Calu3 (cell line): ENCODE data around the gene PROZ. TPM values are rescaled to one million over a fixed set of nuclear protein-coding genes. Genes with fewer than 3 reads are reported as not detected.

Source experiments
- BruUV-seq: library from RNA; stranded (reverse); fragments of 400-500 nt; replicated peaks from 2 replicates; lab custom pipeline; 2021; lab: Mats Ljungman, UMichigan
- CTCF ChIA-PET: fragments of 300-600 bp; sonication (Branson Sonifier 250); formaldehyde crosslinking; loops from one replicate; lab custom pipeline; 2022; ENCODE audit warnings: antibody characterized with exemption; lab: Charles Lee
- DNase-seq: peaks from one replicate; pipeline ENCODE4 v3.0.0; 2022
- H3K27ac Mint-ChIP-seq: one replicate; pipeline ENCODE4 v1.8.0; 2022; ENCODE audit warnings: mixed read lengths; ENCODE audit not compliant: unreplicated experiment
- H3K27me3 Mint-ChIP-seq: one replicate; pipeline ENCODE4 v1.8.0; 2022; ENCODE audit warnings: mixed read lengths; ENCODE audit not compliant: unreplicated experiment
- H3K36me3 Mint-ChIP-seq: one replicate; pipeline ENCODE4 v1.8.0; 2022; ENCODE audit warnings: mild to moderate bottlenecking, moderate library complexity, mixed read lengths; ENCODE audit not compliant: insufficient read depth, unreplicated experiment
- H3K4me1 Mint-ChIP-seq: one replicate; pipeline ENCODE4 v1.8.0; 2022; ENCODE audit warnings: mild to moderate bottlenecking, low read depth, mixed read lengths; ENCODE audit not compliant: unreplicated experiment
- H3K4me3 Mint-ChIP-seq: one replicate; pipeline ENCODE4 v1.8.0; 2022; ENCODE audit warnings: mild to moderate bottlenecking, low read depth, moderate library complexity, mixed read lengths; ENCODE audit not compliant: unreplicated experiment
- H3K9me3 Mint-ChIP-seq: one replicate; pipeline ENCODE4 v1.8.0; 2022; ENCODE audit warnings: low read depth, mixed read lengths; ENCODE audit not compliant: unreplicated experiment
- CTCF ChIP-seq: fragments of 200-600 bp; IDR thresholded peaks from one replicate; pipeline ENCODE4 v1.8.0; 2022; ENCODE audit warnings: antibody characterized with exemption; ENCODE audit not compliant: unreplicated experiment
- intact Hi-C: fragments of 100-400 bp; cut with micrococcal nuclease; formaldehyde crosslinking; loops from one replicate; pipeline ENCODE4 v1.10.0; 2022; ENCODE audit not compliant: unreplicated experiment
- total RNA-seq: library from RNA; stranded (reverse); gene quantifications from 2 replicates; pipeline ENCODE4 v1.2.3, GENCODE V29; 2022

PROZ gene
- total RNA-seq, 1 experiment from 2014 or later: not detected

- H3K4me1 Mint-ChIP-seq: no peaks in the 10 kb centered on the region
- H3K4me3 Mint-ChIP-seq: no peak overlapping the region
- no TSS peak for BruUV-seq
- DNase-seq: no peak
- H3K36me3 Mint-ChIP-seq: no peaks in the 10 kb centered on the region
- intact Hi-C loops: no loop called here
- no peak overlapping the region for H3K27ac Mint-ChIP-seq
- CTCF ChIA-PET: no interaction called here
- no peak for TF ChIP-seq CTCF
- no peaks in the 10 kb centered on the region for H3K9me3 Mint-ChIP-seq
- H3K27me3 Mint-ChIP-seq: peaks cover 2% of the 10 kb centered on the region
Observed at GRCh38 chr13:113141601-113141970, 16.9 kb upstream of the PROZ start.

- no peak overlapping the region for H3K4me3 Mint-ChIP-seq
- H3K27ac Mint-ChIP-seq: no peak overlapping the region
- no peaks in the 10 kb centered on the region for H3K4me1 Mint-ChIP-seq
- TF ChIP-seq CTCF: no peak
- intact Hi-C loops: no loop called here
- no peaks in the 10 kb centered on the region for H3K9me3 Mint-ChIP-seq
- H3K27me3 Mint-ChIP-seq: peaks cover 12% of the 10 kb centered on the region
- no TSS peak for BruUV-seq
- CTCF ChIA-PET: no interaction called here
- no peak for DNase-seq
- H3K36me3 Mint-ChIP-seq: no peaks in the 10 kb centered on the region
Observed at GRCh38 chr13:113142876-113143275, 15.6 kb upstream of the PROZ start.

- Mint-ChIP-seq H3K27me3 (peaks cover 12% of the 10 kb centered on the region), H3K27ac (no peak overlapping the region), H3K9me3 (no peaks in the 10 kb centered on the region), H3K4me3 (no peak overlapping the region), H3K36me3 (no peaks in the 10 kb centered on the region), H3K4me1 (no peaks in the 10 kb centered on the region)
- BruUV-seq: no TSS peak
- TF ChIP-seq CTCF: no peak
- DNase-seq: no peak
- intact Hi-C loops: no loop called here
- CTCF ChIA-PET: no interaction called here
Observed at GRCh38 chr13:113143466-113144254, 14.8 kb upstream of the PROZ start.

- no TSS peak for BruUV-seq
- Mint-ChIP-seq H3K4me1 (no peaks in the 10 kb centered on the region), H3K4me3 (no peak overlapping the region), H3K27me3 (peaks cover 12% of the 10 kb centered on the region), H3K36me3 (no peaks in the 10 kb centered on the region), H3K27ac (no peak overlapping the region), H3K9me3 (no peaks in the 10 kb centered on the region)
- no peak for TF ChIP-seq CTCF
- no peak for DNase-seq
- intact Hi-C loops: no loop called here
- CTCF ChIA-PET: no interaction called here
Observed at GRCh38 chr13:113144255-113144629, 14.2 kb upstream of the PROZ start.
